PFSK-1 (cell line): Measurements from ENCODE around the gene TAF5L.

ENCODE experiments used
- POLR2AphosphoS5 ChIP-seq: IDR thresholded peaks from 2 replicates; pipeline ENCODE4 v1.6.1; 2012; ENCODE audit warnings: low read depth, mild to moderate bottlenecking, control low read depth, low read length, moderate library complexity
- TAF1 ChIP-seq: IDR thresholded peaks from 2 replicates; pipeline ENCODE4 v1.6.1; 2012; ENCODE audit warnings: low read length, control low read depth, borderline replicate concordance; ENCODE audit not compliant: insufficient read depth
- TF ChIP-seq, protein P1 (sequence below), 2 experiments: IDR thresholded peaks; 2 replicates each; pipeline versions ENCODE4 v1.6.1 to v1.8.0; 2011 to 2012; ENCODE audit warnings: low read depth in 2 of 2, low read length in 2 of 2, control low read depth in 1 of 2, inconsistent platforms in 1 of 2, mild to moderate bottlenecking in 1 of 2, moderate library complexity in 1 of 2; ENCODE audit not compliant: insufficient read depth in 1 of 2

- no peak for TF ChIP-seq POLR2AphosphoS5
- TF ChIP-seq, protein P1, sequence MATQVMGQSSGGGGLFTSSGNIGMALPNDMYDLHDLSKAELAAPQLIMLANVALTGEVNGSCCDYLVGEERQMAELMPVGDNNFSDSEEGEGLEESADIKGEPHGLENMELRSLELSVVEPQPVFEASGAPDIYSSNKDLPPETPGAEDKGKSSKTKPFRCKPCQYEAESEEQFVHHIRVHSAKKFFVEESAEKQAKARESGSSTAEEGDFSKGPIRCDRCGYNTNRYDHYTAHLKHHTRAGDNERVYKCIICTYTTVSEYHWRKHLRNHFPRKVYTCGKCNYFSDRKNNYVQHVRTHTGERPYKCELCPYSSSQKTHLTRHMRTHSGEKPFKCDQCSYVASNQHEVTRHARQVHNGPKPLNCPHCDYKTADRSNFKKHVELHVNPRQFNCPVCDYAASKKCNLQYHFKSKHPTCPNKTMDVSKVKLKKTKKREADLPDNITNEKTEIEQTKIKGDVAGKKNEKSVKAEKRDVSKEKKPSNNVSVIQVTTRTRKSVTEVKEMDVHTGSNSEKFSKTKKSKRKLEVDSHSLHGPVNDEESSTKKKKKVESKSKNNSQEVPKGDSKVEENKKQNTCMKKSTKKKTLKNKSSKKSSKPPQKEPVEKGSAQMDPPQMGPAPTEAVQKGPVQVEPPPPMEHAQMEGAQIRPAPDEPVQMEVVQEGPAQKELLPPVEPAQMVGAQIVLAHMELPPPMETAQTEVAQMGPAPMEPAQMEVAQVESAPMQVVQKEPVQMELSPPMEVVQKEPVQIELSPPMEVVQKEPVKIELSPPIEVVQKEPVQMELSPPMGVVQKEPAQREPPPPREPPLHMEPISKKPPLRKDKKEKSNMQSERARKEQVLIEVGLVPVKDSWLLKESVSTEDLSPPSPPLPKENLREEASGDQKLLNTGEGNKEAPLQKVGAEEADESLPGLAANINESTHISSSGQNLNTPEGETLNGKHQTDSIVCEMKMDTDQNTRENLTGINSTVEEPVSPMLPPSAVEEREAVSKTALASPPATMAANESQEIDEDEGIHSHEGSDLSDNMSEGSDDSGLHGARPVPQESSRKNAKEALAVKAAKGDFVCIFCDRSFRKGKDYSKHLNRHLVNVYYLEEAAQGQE (IDR thresholded peaks at IDR 0.05; ENCODE audit: insufficient read depth in 1 of 2, low read depth in 2 of 2, low read length in 2 of 2): no peak
- no peak for TF ChIP-seq TAF1
Measured at GRCh38 chr1:229585338-229585737, 40.6 kb downstream of the TAF5L start.
